Neural progenitor cell (in vitro differentiated cells): Measurements from ENCODE around the gene TPI1.

ENCODE experiments used
- CTCF ChIP-seq: fragments of 200-600 bp; sonication (generic); IDR thresholded peaks from 2 replicates; pipeline ENCODE4 v1.5.1; 2017; ENCODE audit warnings: antibody characterized with exemption, mild to moderate bottlenecking
- EZH2 ChIP-seq: fragments of 200-600 bp; sonication (generic); IDR thresholded peaks from 2 replicates; pipeline ENCODE4 v1.6.1; 2017; ENCODE audit warnings: antibody characterized with exemption, mild to moderate bottlenecking, moderate library complexity
- EZH2phosphoT487 ChIP-seq: fragments of 200-600 bp; sonication (generic); IDR thresholded peaks from 2 replicates; pipeline ENCODE4 v1.6.1; 2017; ENCODE audit warnings: antibody characterized with exemption

- no peak for TF ChIP-seq CTCF
- TF ChIP-seq EZH2, result no peak
- no peak for TF ChIP-seq EZH2phosphoT487
These were observed 21.9 kb upstream of the TPI1 start for GRCh38 chr12:6845395-6845794.
